HG03558 (cell line): ENCODE data around the gene SLC28A1.
"Not testable (repeated sequence)": the region's sequence is repeated elsewhere in the genome, so short reads cannot be mapped to it uniquely, and the experiment has no call there.

Source experiments
- ATAC-seq: cut with Tn5 transposase; IDR thresholded peaks from one replicate; pipeline ENCODE4 v1.9.1; 2021; ENCODE audit warnings: moderate number of reproducible peaks; ENCODE audit not compliant: unreplicated experiment; ENCODE audit errors: extremely low read depth

The SLC28A1 gene

GRCh38 chr15:84861781-84862180 lies 22.7 kb upstream of the SLC28A1 start:
- ATAC-seq, result no peak

- no peak for ATAC-seq
These were observed 22.1 kb upstream of the SLC28A1 start for GRCh38 chr15:84862214-84862975.

DNA sequence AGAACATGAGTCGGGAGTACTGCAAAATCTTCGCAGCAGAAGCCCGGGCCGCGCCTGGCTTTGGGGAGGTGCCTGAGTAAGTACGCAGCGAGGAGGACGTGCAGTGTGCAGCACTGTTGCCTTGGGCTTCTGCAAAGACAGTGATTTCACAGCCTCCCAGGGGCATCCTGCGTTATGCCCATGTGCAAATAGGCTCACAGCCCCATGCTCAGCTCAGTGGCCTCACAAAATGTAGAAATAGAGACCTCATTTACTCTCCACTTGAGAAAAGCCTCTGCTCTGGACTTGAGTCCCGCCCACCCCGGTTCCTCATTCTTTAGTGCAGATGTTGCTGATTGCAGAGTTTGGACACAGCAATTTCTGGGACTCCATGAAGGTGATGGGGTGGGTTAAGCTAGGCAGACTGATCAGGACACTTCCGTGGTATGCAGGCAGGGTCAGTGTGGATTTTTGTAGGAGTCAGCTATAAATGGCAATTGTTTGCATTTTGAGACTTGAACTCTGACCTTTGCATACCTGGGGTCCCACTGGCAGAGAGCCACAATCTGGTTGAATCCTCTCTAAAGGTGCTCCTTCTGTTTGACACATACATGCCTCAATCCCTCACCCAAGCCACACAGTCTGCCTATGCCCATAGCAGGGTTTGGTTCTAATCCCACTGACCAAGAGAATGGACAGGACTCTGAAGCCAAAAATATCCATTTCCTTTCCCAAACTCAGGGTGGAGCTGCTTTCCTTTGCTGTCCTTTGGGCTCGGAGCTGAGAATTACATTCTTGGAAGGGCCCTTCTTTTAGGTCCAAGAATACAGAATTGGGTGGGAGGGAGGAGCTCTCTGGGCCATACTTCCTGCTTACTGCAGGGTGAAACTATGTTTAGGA lies 20.7 kb upstream of the SLC28A1 start:
- no peak for ATAC-seq

- ATAC-seq, result no peak
These were observed 20.0 kb upstream of the SLC28A1 start for GRCh38 chr15:84864444-84864795.

GRCh38 chr15:84865074-84865569 lies 19.3 kb upstream of the SLC28A1 start:
- no peak for ATAC-seq

DNA sequence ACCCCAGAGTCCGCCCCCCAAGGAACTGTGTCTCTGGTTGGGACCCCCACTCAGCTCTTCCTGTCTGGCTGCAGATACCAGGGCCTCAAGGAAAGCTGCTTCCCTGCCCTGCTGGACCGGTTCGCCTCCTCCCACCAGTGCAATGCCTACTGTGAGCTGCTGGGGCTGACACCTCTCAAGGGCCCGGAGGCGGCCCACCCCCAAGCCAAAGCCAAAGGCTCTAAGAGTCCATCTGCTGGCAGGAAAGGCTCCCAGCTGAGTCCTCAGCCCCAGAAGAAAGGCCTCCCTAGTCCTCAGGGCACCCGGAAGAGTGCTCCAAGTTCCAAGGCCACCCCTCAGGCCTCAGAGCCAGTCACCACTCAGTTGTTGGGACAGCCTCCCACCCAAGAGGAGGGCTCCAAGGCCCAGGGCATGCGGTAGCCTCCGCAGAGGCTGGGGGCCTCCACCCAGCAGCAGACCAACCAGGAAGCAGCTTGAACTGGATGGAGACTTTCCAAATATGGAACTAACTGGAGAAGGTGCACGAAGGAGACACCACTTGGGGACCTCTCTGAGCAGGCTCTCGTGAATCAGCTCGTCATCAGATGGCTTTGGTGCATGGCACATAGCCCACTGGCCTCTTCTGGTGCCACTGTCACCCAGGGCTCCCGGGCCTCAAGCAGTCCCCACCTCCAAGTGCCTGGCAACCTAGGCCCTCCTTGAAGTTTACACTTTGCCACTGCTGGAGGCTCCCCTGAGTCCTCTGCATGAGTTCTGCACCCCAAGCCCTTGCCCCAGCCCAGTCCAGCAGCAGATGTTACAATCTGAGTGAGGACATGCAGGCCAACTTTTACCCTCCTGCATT lies 16.2 kb upstream of the SLC28A1 start:
- no peak for ATAC-seq

DNA sequence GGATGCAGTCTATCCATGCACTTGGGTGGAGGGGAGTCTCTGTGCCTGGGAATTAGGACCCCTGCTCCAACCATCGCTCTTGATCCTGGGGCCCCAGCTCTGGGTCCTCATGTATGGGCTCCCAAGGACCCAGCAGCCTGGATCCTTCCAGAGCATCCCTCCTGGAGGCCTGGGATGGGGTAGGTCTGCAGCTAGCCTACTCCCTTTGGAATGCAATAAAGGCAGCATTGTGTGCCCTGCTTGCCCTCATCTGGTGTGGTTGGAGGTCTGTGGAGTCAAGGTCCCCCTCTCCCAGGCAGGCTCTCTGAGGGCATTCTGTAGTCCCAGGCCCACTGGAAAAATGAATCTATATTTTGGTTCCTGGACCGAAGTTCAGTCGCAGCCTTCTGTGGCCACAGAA lies 15.0 kb upstream of the SLC28A1 start:
- no peak for ATAC-seq

- no peak for ATAC-seq
These were observed 13.0 kb upstream of the SLC28A1 start for GRCh38 chr15:84871428-84871985.

- ATAC-seq, result no peak
These were observed 12.2 kb upstream of the SLC28A1 start for GRCh38 chr15:84872009-84872910.

DNA sequence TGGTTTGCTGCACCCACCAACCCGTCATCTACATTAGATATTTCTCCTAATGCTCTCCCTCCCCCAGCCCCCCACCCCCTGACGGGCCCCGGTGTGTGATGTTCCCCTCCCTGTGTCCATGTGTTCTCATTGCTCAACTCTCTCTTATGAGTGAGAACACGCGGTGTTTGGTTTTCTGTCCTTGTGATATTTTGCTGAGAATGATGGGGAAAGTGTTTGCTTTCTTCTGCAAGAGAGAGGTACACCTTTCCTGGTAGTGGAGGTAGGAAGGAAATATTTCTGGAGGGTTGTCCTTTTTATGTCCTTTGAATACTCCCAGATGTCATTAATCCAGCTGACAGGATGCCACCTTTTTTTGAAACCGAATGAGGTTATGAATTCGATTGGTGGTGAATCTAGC lies 10.5 kb upstream of the SLC28A1 start:
- no peak for ATAC-seq

- ATAC-seq, result no peak
These were observed 9.3 kb upstream of the SLC28A1 start for GRCh38 chr15:84874981-84875699.

DNA sequence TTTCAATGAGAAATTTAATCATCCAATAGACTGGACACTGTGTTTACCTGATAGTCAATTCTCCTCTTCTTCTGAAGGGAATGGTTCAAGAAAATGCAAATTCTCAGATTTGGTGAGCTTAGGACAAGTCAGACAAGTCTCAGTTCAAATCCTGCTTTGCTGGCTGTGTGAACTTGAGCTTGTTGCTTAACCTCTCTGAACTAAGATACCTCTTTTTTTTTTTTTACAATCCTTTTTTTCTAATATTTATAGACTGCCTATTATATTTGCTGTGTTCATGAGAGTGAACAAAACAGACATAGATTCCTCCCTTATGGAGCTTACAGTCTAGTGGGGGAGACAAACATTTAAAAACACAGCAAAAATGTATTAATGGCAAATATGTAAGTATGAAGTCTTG lies 8.2 kb upstream of the SLC28A1 start:
- no peak for ATAC-seq

GRCh38 chr15:84877701-84878100 lies 6.8 kb upstream of the SLC28A1 start:
- not testable (repeated sequence) for ATAC-seq

GRCh38 chr15:84878504-84878903 lies 6.0 kb upstream of the SLC28A1 start:
- no peak for ATAC-seq

GRCh38 chr15:84879088-84879780 lies 5.2 kb upstream of the SLC28A1 start:
- no peak for ATAC-seq

DNA sequence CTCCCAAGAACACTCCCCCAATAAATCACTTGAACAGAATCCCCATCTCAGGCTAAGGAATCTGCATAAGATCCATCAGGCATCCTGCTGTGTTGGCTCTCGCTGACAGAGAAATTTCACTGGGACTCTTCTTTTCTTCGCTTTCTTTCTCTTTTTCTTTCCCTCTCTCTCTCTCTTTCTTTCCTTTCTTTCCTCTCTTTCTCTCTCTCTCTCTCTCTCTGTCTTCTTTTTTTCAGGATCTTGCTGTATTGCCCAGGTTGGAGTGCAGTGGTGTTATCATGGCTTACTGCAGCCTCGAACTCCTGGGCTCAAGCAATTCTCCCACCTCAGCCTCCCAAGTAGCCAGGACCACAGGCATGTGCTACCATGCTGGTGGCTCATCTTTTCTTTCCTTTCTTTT lies 4.5 kb upstream of the SLC28A1 start:
- no peak for ATAC-seq

DNA sequence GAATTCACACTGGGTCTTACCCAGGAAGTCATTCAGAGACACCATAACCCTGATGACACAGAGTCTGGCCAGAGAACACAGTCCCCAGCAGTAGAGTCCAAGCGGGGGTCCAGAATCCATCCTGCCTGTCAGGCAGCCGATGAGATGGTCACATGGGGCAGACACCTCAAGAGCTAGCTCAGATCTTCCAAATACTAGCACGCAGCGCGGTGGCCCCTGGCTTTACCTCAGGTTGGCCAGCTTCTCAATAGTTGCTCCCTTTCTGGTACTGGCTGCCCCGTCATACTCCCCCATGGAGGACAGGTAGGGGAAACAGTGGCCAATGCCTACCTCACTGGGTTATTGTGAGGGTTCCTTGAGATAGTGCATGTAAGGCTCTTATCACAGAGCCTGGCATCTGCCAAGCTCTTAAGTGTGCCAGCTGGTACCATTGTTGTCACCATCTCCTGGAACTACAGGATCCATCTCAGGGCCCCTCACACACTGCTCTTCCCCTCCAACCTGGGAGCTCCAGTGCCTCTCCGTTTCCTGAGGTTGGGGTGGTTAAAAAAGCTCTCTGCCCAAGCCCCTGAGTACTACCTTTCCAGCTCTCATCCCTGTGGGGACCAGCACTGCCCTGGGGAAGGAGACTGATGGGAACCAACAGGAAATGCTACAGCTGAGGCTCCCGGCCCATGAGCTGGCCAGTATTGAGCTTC lies 3.5 kb upstream of the SLC28A1 start:
- no peak for ATAC-seq

GRCh38 chr15:84881520-84881830 lies 3.0 kb upstream of the SLC28A1 start:
- no peak for ATAC-seq
